CD4-positive, alpha-beta T cell (primary cell): ENCODE data around the gene ANO4. TPM values are rescaled to one million over a fixed set of nuclear protein-coding genes. Genes with fewer than 3 reads are reported as not detected.

Experiments
- ATAC-seq: fragments of 200-7000 bp; cut with Tn5 transposase; one replicate; pipeline ENCODE4 v1.10.0; 2022; ENCODE audit warnings: mild to moderate bottlenecking; ENCODE audit not compliant: poor library complexity
- CTCF ChIA-PET: fragments of 350-600 bp; sonication (Branson Sonifier 250); formaldehyde crosslinking; loops from one replicate; lab custom pipeline; 2021; ENCODE audit warnings: antibody characterized with exemption, inconsistent platforms; lab: Charles Lee
- POLR2A ChIA-PET: fragments of 350-600 bp; sonication (Branson Sonifier 250); formaldehyde crosslinking; loops from one replicate; lab custom pipeline; 2021; ENCODE audit warnings: antibody characterized with exemption, inconsistent platforms; lab: Charles Lee
- DNase-seq, 14 experiments: peaks; one replicate each; pipeline ENCODE4 v3.0.0-alpha.2; 2013 to 2020; ENCODE audit warnings: mixed read lengths in 2 of 14
- H3K27ac ChIP-seq, 2 donors: one replicate each; pipeline versions ENCODE4 v1.5.1 to v1.7.0; 2013; ENCODE audit warnings: low read length in 2 of 2, low read depth in 1 of 2, mild to moderate bottlenecking in 1 of 2
- H3K27me3 ChIP-seq, 2 experiments: 1 replicate in 1 of 2; 2 replicates in 1 of 2; pipeline versions ENCODE4 v1.6.1 to v1.7.0; 2013; ENCODE audit warnings: low read length in 2 of 2, control low read depth in 1 of 2, mild to moderate bottlenecking in 1 of 2, moderate library complexity in 1 of 2; ENCODE audit not compliant: insufficient read depth in 2 of 2, control insufficient read depth in 1 of 2
- H3K36me3 ChIP-seq: one replicate; pipeline ENCODE4 v1.6.1; 2013; ENCODE audit warnings: low read length, control low read depth; ENCODE audit not compliant: insufficient read depth
- H3K4me1 ChIP-seq: one replicate; pipeline ENCODE4 v1.6.1; 2013; ENCODE audit warnings: low read length, control low read depth; ENCODE audit not compliant: insufficient read depth
- H3K4me3 ChIP-seq: one replicate; pipeline ENCODE4 v1.5.1; 2013; ENCODE audit warnings: mild to moderate bottlenecking, low read length, moderate library complexity
- H3K9me3 ChIP-seq, 2 experiments: 1 replicate in 1 of 2; 2 replicates in 1 of 2; pipeline versions ENCODE4 v1.6.1 to v1.7.0; 2013; ENCODE audit warnings: low read length in 2 of 2, mild to moderate bottlenecking in 2 of 2, control low read depth in 1 of 2, moderate library complexity in 1 of 2; ENCODE audit not compliant: control insufficient read depth in 1 of 2, insufficient read depth in 1 of 2
- H3K27ac Mint-ChIP-seq: one replicate; pipeline ENCODE4 v1.8.0; 2020; ENCODE audit warnings: mixed read lengths
- H3K27me3 Mint-ChIP-seq: one replicate; pipeline ENCODE4 v1.8.0; 2021; ENCODE audit warnings: mixed read lengths
- H3K36me3 Mint-ChIP-seq: one replicate; pipeline ENCODE4 v1.8.0; 2021; ENCODE audit warnings: low read depth, mixed read lengths
- H3K4me1 Mint-ChIP-seq: one replicate; pipeline ENCODE4 v1.8.0; 2021; ENCODE audit warnings: low read depth, mixed read lengths
- H3K4me3 Mint-ChIP-seq: one replicate; pipeline ENCODE4 v1.8.0; 2020; ENCODE audit warnings: mild to moderate bottlenecking, mixed read lengths
- H3K9me3 Mint-ChIP-seq: one replicate; pipeline ENCODE4 v1.8.0; 2020; ENCODE audit warnings: mixed read lengths
- intact Hi-C, 2 experiments: fragments of 100-400 bp; cut with DNase I in 1 of 2; cut with micrococcal nuclease in 1 of 2; formaldehyde crosslinking; loops; one replicate each; pipeline versions ENCODE4 v1.15.1 to v1.9.0; 2023 to 2025; cut with DNase I, micrococcal nuclease
- total RNA-seq, 174 experiments: library from RNA in 2 of 174; stranded (reverse) in 2 of 174; gene quantifications; one replicate each; pipeline ENCODE4 v1.2.3 and lab custom pipeline; 2021 to 2026
- TF ChIP-seq, protein P1 (sequence below): fragments of 200-600 bp; IDR thresholded peaks from one replicate; pipeline ENCODE4 v1.8.0; 2022; ENCODE audit warnings: antibody characterized with exemption, mild to moderate bottlenecking

The ANO4 gene
- total RNA-seq, 2 experiments from 2014 or later, result not detected

DNA sequence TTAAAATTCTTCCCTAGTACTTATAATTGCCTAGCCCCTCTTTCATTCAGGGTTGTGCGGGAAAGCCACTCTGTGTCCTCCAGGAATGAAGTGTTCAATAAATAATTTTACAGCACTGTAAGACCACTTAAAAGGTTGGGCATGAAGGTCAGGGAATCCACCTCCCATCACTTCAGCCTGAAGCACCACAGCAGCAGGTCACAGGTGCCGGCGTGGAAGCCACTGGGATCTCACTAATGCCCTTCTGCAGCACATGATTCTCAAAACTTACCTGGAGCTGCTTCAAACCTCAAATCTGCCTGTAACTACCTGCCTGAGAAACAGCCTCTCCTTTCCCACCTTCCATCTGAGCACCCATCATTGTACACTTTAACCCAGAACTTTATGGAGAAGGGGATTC is 159.5 kb downstream of the ANO4 start:
- no peak for DNase-seq
- intact Hi-C loops, result no loop called here
- Mint-ChIP-seq H3K9me3 (peaks cover 5% of the 10 kb centered on the region), H3K27ac (no peak overlapping the region), H3K4me1 (no peaks in the 10 kb centered on the region), H3K36me3 (no peaks in the 10 kb centered on the region), H3K4me3 (no peak overlapping the region), H3K27me3 (no peaks in the 10 kb centered on the region)
- Histone ChIP-seq H3K4me1 (no peaks in the 10 kb centered on the region), H3K4me3 (no peak overlapping the region), H3K9me3 (no peaks in the 10 kb centered on the region), H3K36me3 (no peaks in the 10 kb centered on the region), H3K27ac (no peak overlapping the region), H3K27me3 (no peaks in the 10 kb centered on the region)
- TF ChIP-seq, protein P1, sequence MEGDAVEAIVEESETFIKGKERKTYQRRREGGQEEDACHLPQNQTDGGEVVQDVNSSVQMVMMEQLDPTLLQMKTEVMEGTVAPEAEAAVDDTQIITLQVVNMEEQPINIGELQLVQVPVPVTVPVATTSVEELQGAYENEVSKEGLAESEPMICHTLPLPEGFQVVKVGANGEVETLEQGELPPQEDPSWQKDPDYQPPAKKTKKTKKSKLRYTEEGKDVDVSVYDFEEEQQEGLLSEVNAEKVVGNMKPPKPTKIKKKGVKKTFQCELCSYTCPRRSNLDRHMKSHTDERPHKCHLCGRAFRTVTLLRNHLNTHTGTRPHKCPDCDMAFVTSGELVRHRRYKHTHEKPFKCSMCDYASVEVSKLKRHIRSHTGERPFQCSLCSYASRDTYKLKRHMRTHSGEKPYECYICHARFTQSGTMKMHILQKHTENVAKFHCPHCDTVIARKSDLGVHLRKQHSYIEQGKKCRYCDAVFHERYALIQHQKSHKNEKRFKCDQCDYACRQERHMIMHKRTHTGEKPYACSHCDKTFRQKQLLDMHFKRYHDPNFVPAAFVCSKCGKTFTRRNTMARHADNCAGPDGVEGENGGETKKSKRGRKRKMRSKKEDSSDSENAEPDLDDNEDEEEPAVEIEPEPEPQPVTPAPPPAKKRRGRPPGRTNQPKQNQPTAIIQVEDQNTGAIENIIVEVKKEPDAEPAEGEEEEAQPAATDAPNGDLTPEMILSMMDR, result no peak
- ChIA-PET CTCF (no interaction called here), POLR2A (no interaction called here)
- no peak for ATAC-seq

DNA sequence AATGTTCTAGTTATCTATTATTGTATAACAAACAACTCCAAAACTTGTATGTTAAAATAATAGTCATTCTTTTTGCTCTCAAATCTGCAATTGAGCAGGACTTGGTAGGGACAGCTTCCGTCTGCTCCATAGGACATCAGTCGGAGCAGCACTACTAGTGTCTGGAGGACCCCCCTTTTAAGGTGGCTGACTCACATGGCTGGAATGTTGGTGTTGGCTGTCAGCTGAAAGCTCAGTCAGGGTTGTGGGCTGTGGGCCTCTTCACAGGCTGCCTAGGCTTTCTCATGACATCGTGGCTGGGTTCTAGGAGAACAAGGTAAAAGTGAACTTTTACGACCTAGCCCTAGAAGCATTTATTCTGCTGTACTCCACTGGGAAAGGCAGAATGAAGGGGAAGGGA is 160.6 kb downstream of the ANO4 start:
- no peak for DNase-seq
- CTCF ChIA-PET, result no interaction called here
- Mint-ChIP-seq H3K4me1 (no peaks in the 10 kb centered on the region), H3K9me3 (peaks cover 5% of the 10 kb centered on the region), H3K27ac (no peak overlapping the region), H3K27me3 (no peaks in the 10 kb centered on the region), H3K36me3 (no peaks in the 10 kb centered on the region), H3K4me3 (no peak overlapping the region)
- H3K27me3 ChIP-seq, result no peaks in the 10 kb centered on the region
- TF ChIP-seq, protein P1, result no peak
- H3K4me1 ChIP-seq, result no peaks in the 10 kb centered on the region
- intact Hi-C loops, result no loop called here
- no peaks in the 10 kb centered on the region for H3K9me3 ChIP-seq
- ATAC-seq, result no peak
- no peak overlapping the region for H3K4me3 ChIP-seq
- POLR2A ChIA-PET, result no interaction called here
- H3K27ac ChIP-seq, result no peak overlapping the region
- no peaks in the 10 kb centered on the region for H3K36me3 ChIP-seq

DNA sequence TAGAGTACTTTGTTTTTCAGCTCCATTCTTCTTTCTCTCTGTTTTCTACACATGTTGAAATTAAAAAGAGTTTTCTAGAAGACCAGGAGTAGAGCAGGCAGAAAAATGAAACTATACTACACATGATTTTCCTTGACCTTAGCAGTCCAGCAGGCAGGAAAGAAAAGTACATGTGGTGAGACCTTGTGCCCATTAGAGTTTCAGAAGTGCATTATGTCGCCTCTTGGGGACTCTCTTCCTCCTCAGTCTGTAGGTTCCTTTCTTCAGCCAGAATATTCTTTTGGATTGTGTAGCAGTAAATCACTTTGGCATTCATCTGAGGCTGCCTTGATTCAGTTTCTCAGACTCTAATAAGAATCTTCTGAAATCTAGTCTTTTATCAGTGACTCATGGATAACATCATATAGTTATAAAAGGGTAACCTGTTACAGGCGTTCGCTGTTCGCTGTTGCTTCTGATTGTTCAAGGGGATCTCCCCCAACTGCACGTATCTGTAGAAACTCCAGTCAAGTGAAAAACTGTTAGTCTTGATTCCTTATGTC is 161.8 kb downstream of the ANO4 start:
- DNase-seq (no peak), ATAC-seq (no peak)
- Histone ChIP-seq H3K4me3 (no peak overlapping the region), H3K27me3 (no peaks in the 10 kb centered on the region), H3K36me3 (no peaks in the 10 kb centered on the region), H3K4me1 (no peaks in the 10 kb centered on the region), H3K9me3 (no peaks in the 10 kb centered on the region), H3K27ac (no peak overlapping the region)
- TF ChIP-seq, protein P1, result no peak
- intact Hi-C loops, result no loop called here
- Mint-ChIP-seq H3K9me3 (peaks cover 5% of the 10 kb centered on the region), H3K27ac (no peak overlapping the region), H3K27me3 (no peaks in the 10 kb centered on the region), H3K4me1 (no peaks in the 10 kb centered on the region), H3K36me3 (no peaks in the 10 kb centered on the region), H3K4me3 (no peak overlapping the region)
- CTCF ChIA-PET, result no interaction called here
- POLR2A ChIA-PET, result no interaction called here
